Fibroblast of lung (primary cell): ENCODE measurements around the gene NDUFS8. TPM values are rescaled to one million over a fixed set of nuclear protein-coding genes. Genes with fewer than 3 reads are reported as not detected.

ENCODE experiments used
- DNase-seq, 2 donors: peaks; one replicate each; pipeline versions ENCODE4 v3.0.0 to v3.0.0-alpha.2; 2010; ENCODE audit warnings: low read depth in 2 of 2
- H2AFZ ChIP-seq: 2 replicates; pipeline ENCODE4 v1.5.1; 2012; ENCODE audit warnings: low read length, control low read depth, inconsistent platforms
- H3K27ac ChIP-seq: 2 replicates; pipeline ENCODE4 v1.5.1; 2011; ENCODE audit warnings: low read length, control low read depth; ENCODE audit not compliant: insufficient read depth
- H3K27me3 ChIP-seq: 2 replicates; pipeline ENCODE4 v1.5.1; 2011; ENCODE audit warnings: mild to moderate bottlenecking, low read length; ENCODE audit not compliant: control insufficient read depth, insufficient read depth
- H3K36me3 ChIP-seq: 2 replicates; pipeline ENCODE4 v1.5.1; 2011; ENCODE audit warnings: low read length; ENCODE audit not compliant: control insufficient read depth, insufficient read depth
- H3K4me1 ChIP-seq: 2 replicates; pipeline ENCODE4 v1.5.1; 2011; ENCODE audit warnings: low read length; ENCODE audit not compliant: control insufficient read depth, insufficient read depth; ENCODE audit errors: extremely low read depth
- H3K4me2 ChIP-seq: 2 replicates; pipeline ENCODE4 v1.5.1; 2011; ENCODE audit warnings: low read length, control low read depth; ENCODE audit not compliant: insufficient read depth; ENCODE audit errors: extremely low read depth
- H3K4me3 ChIP-seq, 4 experiments: fragments of 200-600 bp in 1 of 4; sonication (generic) in 1 of 4; replicated peaks in 1 of 4; 2 replicates each; pipeline ENCODE4 v1.5.1; 2011 to 2016; ENCODE audit warnings: low read length in 4 of 4, low read depth in 3 of 4, mild to moderate bottlenecking in 3 of 4, control low read depth in 2 of 4, inconsistent platforms in 1 of 4, mixed read lengths in 1 of 4; ENCODE audit not compliant: insufficient read depth in 1 of 4; ENCODE audit errors: control extremely low read depth in 1 of 4
- H3K79me2 ChIP-seq: 2 replicates; pipeline ENCODE4 v1.5.1; 2012; ENCODE audit warnings: mild to moderate bottlenecking, low read length, inconsistent platforms; ENCODE audit not compliant: control insufficient read depth, insufficient read depth
- H3K9ac ChIP-seq: 2 replicates; pipeline ENCODE4 v1.5.1; 2011; ENCODE audit warnings: mild to moderate bottlenecking, low read length, control low read depth; ENCODE audit not compliant: insufficient read depth
- H3K9me3 ChIP-seq: 2 replicates; pipeline ENCODE4 v1.5.1; 2012; ENCODE audit warnings: low read depth, low read length; ENCODE audit not compliant: control insufficient read depth, insufficient read depth
- H4K20me1 ChIP-seq: 2 replicates; pipeline ENCODE4 v1.5.1; 2011; ENCODE audit warnings: low read length; ENCODE audit not compliant: control insufficient read depth, insufficient read depth; ENCODE audit errors: extremely low read depth
- EZH2 ChIP-seq: IDR thresholded peaks from 2 replicates; pipeline ENCODE4 v1.5.1; 2012; ENCODE audit warnings: low read length, control low read depth, mild to moderate bottlenecking; ENCODE audit errors: missing control alignments
- polyA plus RNA-seq, 2 donors: library from polyadenylated mRNA; depleted of rRNA in 1 of 2; stranded (reverse) in 1 of 2; unstranded in 1 of 2; fragments of >200 nt; gene quantifications; 2 replicates each; pipeline ENCODE4 v1.2.1, GENCODE V29; 2011 to 2012; ENCODE audit warnings: missing spikeins in 1 of 2
- total RNA-seq: library from RNA; depleted of rRNA; stranded (reverse); fragments of >200 nt; gene quantifications from 2 replicates; pipeline ENCODE4 v1.2.1, GENCODE V29; 2014
- TF ChIP-seq, protein P1 (sequence below), 2 donors: IDR thresholded peaks in 1 of 2; conservative IDR thresholded peaks in 1 of 2; 1 replicate in 1 of 2; 2 replicates in 1 of 2; pipeline ENCODE4 v1.5.1; 2011 to 2012; ENCODE audit warnings: low read length in 2 of 2, control low read depth in 1 of 2, inconsistent platforms in 1 of 2, low read depth in 1 of 2, mild to moderate bottlenecking in 1 of 2

Gene NDUFS8
- total and polyA plus RNA-seq, 2 donors (not counting 1 experiment from before 2014, with no cell fraction given): 36.3 to 148 TPM

DNA sequence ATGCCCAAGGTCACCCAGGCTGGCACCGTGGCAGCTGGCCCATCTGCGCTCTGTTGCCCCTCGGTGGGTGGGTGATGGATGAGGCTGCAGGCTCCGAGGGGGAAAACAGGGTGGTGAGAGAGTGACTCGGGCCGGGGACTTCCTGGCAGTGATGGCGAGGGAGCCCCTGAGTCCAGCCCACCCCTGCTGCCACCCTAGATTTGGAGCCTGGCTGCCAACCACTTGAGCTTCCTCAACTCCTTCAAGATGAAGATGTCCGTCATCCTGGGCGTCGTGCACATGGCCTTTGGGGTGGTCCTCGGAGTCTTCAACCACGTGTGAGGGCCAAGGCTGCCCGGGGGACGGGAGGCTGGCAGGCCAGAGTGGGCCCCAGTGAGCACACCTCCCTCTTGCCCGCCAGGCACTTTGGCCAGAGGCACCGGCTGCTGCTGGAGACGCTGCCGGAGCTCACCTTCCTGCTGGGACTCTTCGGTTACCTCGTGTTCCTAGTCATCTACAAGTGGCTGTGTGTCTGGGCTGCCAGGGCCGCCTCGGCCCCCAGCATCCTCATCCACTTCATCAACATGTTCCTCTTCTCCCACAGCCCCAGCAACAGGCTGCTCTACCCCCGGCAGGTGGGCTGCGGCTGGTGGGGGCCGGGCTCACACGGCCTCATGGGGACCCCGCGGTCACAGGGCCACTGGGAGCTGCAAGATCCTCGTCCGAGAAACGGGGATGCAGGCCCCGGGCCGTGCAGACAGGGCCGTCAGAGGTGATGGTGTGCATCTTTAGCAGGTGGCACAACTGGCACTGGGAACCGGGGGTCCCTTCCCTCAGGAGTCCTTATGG is 18.4 kb downstream of the NDUFS8 start:
- Histone ChIP-seq H2AFZ (no peak overlapping the region), H3K4me2 (no peak overlapping the region), H4K20me1 (no peaks in the 10 kb centered on the region), H3K36me3 (peaks cover 51% of the 10 kb centered on the region), H3K27ac (no peak overlapping the region), H3K4me3 (no peak overlapping the region), H3K9me3 (no peaks in the 10 kb centered on the region), H3K9ac (no peak overlapping the region), H3K79me2 (no peaks in the 10 kb centered on the region), H3K27me3 (no peaks in the 10 kb centered on the region), H3K4me1 (no peaks in the 10 kb centered on the region)
- no peak for DNase-seq
- TF ChIP-seq, protein P1, sequence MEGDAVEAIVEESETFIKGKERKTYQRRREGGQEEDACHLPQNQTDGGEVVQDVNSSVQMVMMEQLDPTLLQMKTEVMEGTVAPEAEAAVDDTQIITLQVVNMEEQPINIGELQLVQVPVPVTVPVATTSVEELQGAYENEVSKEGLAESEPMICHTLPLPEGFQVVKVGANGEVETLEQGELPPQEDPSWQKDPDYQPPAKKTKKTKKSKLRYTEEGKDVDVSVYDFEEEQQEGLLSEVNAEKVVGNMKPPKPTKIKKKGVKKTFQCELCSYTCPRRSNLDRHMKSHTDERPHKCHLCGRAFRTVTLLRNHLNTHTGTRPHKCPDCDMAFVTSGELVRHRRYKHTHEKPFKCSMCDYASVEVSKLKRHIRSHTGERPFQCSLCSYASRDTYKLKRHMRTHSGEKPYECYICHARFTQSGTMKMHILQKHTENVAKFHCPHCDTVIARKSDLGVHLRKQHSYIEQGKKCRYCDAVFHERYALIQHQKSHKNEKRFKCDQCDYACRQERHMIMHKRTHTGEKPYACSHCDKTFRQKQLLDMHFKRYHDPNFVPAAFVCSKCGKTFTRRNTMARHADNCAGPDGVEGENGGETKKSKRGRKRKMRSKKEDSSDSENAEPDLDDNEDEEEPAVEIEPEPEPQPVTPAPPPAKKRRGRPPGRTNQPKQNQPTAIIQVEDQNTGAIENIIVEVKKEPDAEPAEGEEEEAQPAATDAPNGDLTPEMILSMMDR (conservative IDR thresholded peaks at IDR 0.05 in 1 of 2, IDR thresholded peaks at IDR 0.05 in 1 of 2; ENCODE audit: low read depth in 1 of 2, low read length in 2 of 2): no peak
- TF ChIP-seq EZH2: no peak

DNA sequence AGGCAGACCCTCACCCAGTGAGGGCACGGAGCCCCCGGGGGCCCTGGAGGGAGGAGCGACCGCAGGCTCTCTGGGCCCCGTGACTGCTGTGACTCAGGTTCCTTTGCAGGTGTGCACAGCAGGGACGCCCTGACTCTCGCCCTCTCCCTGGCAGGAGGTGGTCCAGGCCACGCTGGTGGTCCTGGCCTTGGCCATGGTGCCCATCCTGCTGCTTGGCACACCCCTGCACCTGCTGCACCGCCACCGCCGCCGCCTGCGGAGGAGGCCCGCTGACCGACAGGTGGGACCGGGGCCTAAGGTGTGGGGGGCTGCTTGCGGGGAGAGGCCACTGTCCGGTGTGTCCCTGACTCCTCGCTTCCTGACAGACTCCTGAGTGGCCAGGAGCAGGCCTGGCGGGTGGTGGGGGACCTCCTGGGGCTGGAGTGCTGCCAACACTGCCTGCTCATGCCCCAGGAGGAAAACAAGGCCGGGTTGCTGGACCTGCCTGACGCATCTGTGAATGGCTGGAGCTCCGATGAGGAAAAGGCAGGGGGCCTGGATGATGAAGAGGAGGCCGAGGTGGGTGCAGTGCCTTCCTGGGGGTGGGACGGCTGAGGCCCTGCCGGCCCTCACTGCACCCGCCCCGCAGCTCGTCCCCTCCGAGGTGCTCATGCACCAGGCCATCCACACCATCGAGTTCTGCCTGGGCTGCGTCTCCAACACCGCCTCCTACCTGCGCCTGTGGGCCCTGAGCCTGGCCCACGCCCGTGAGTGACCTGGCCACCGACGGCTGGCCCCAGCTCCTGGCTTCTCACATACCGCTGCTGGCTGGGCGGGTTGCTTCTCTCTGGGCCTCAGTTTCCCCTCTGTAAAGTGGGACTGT is 19.3 kb downstream of the NDUFS8 start:
- no peaks in the 10 kb centered on the region for H3K4me1 ChIP-seq
- TF ChIP-seq EZH2: no peak
- TF ChIP-seq, protein P1 (conservative IDR thresholded peaks at IDR 0.05 in 1 of 2, IDR thresholded peaks at IDR 0.05 in 1 of 2; ENCODE audit: low read depth in 1 of 2, low read length in 2 of 2): no peak
- DNase-seq: peak in 1 of 2 donors; percentile 41
- no peaks in the 10 kb centered on the region for H4K20me1 ChIP-seq
- no peak overlapping the region for H3K4me2 ChIP-seq
- H3K79me2 ChIP-seq: no peaks in the 10 kb centered on the region
- no peak overlapping the region for H3K4me3 ChIP-seq
- no peak overlapping the region for H2AFZ ChIP-seq
- no peaks in the 10 kb centered on the region for H3K27me3 ChIP-seq
- H3K27ac ChIP-seq: no peak overlapping the region
- H3K9me3 ChIP-seq: no peaks in the 10 kb centered on the region
- peaks cover 43% of the 10 kb centered on the region for H3K36me3 ChIP-seq
- no peak overlapping the region for H3K9ac ChIP-seq

DNA sequence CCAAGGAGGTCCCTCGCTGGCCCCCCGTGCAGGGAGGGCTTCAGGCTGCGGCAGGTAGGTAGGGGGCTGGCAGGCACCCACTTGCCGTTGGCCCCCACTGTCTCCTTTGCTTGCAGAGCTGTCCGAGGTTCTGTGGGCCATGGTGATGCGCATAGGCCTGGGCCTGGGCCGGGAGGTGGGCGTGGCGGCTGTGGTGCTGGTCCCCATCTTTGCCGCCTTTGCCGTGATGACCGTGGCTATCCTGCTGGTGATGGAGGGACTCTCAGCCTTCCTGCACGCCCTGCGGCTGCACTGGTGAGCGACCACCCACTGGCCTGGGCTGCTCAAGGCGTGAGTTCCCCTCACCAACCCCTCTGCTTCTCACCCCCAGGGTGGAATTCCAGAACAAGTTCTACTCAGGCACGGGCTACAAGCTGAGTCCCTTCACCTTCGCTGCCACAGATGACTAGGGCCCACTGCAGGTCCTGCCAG is 19.9 kb downstream of the NDUFS8 start:
- H3K4me2 ChIP-seq: no peak overlapping the region

More for the DNA sequence above, 19.9 kb downstream of the NDUFS8 start:
- DNase-seq: no peak
- H3K4me1 ChIP-seq: no peaks in the 10 kb centered on the region
- H3K36me3 ChIP-seq: peaks cover 39% of the 10 kb centered on the region
- no peak overlapping the region for H2AFZ ChIP-seq
- no peaks in the 10 kb centered on the region for H3K27me3 ChIP-seq
- H3K9me3 ChIP-seq: no peaks in the 10 kb centered on the region
- H3K4me3 ChIP-seq: no peak overlapping the region
- no peak for TF ChIP-seq EZH2
- TF ChIP-seq, protein P1 (conservative IDR thresholded peaks at IDR 0.05 in 1 of 2, IDR thresholded peaks at IDR 0.05 in 1 of 2; ENCODE audit: low read depth in 1 of 2, low read length in 2 of 2): no peak
- no peak overlapping the region for H3K9ac ChIP-seq
- no peak overlapping the region for H3K27ac ChIP-seq
- H3K79me2 ChIP-seq: no peaks in the 10 kb centered on the region
- no peaks in the 10 kb centered on the region for H4K20me1 ChIP-seq
